Activated CD8-positive, alpha-beta memory T cell treated with anti-CD3 and anti-CD28 coated beads, Interleukin-2, amount 50 U/mL, for 4 hours (primary cell): ENCODE results near the gene CNP.
"Not testable (repeated sequence)": the region's sequence is repeated elsewhere in the genome, so short reads cannot be mapped to it uniquely, and the experiment has no call there.

Experiments used
- DNase-seq: peaks from one replicate; pipeline ENCODE4 v3.0.0-alpha.2; 2020

The CNP gene

DNA sequence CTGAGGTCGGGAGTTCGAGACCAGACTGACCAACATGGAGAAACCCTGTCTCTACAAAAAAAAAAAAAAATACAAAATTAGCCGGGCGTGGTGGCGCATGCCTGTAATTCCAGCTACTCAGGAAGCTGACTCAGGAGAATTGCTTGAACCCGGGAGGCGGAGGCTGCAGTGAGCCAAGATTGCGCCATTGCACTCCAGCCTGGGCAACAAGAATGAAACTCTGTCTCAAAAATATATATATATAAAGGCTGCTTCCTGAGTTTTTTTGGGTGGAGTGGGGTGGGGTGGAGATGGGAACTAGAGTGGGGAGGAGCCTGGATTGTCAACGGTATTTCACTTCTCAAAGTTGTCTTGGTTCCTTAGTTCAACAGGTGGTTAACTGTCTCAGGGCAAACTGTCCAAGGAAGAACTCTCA, 43.7 kb downstream of the CNP start:
- DNase-seq = not testable (repeated sequence)

DNA sequence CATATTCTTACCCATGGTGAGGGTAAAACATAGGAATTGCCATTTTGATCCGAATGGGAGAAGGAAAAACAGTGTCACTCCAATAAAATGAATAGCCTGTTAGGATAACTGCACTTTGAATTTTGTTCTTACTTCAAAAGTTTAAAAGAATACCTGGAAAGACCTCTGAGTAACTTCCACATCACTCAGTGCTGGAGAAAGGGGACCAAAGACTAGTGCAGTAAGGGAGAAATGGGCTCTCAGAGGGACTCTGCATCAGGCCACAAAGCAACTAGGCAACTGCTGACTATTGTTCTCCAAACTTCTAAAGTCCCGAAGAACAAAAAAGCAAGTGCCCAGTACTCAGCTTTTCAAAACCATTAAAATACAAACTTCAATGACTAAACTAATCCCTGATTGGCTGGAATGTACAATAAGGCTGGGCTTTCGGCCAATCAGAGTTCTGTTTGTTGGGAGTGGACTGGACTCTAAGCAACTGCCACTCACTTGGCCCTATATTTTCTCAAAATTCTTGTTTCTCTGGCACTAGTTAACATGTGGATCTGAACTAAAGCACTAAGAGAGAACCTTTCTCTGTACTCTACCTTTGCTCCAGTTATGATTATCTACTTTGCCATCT, 44.4 kb downstream of the CNP start:
- no peak for DNase-seq

GRCh38 chr17:42012363-42012762, 45.8 kb downstream of the CNP start:
- DNase-seq = not testable (repeated sequence)

DNA sequence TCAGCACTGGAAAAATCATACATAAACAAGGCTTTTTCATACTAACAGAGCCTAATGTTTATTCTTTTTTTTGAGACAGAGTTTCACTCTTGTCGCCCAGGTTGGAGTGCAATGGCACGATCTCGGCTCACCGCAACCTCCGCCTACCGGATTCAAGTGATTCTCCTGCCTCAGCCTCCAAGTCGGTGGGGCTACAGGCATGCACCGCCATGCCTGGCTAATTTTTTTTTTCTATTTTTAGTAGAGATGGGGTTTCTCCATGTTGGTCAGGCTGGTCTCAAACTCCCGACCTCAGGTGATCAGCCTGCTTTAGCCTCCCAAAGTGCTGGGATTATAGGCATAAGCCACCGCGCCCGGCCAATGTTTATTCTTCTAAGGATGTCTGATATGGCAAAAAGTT, 47.1 kb downstream of the CNP start:
- DNase-seq = not testable (repeated sequence)

- no peak for DNase-seq
Measured at GRCh38 chr17:42016411-42016831, 49.8 kb downstream of the CNP start.

- DNase-seq = peak; percentile 89
Measured at GRCh38 chr17:42016941-42017865, 50.6 kb downstream of the CNP start, which contains the start of gene DNAJC7. DNAJC7 (minus strand) TSS chr17:42017439; CDS start chr17:42017416, 23 bp downstream.

GRCh38 chr17:42017866-42018200, 51.2 kb downstream of the CNP start:
- no peak for DNase-seq

- DNase-seq = no peak
Measured at GRCh38 chr17:42018339-42018738, 51.7 kb downstream of the CNP start.

- DNase-seq = no peak
Measured at GRCh38 chr17:42018988-42019387, 52.4 kb downstream of the CNP start.

DNA sequence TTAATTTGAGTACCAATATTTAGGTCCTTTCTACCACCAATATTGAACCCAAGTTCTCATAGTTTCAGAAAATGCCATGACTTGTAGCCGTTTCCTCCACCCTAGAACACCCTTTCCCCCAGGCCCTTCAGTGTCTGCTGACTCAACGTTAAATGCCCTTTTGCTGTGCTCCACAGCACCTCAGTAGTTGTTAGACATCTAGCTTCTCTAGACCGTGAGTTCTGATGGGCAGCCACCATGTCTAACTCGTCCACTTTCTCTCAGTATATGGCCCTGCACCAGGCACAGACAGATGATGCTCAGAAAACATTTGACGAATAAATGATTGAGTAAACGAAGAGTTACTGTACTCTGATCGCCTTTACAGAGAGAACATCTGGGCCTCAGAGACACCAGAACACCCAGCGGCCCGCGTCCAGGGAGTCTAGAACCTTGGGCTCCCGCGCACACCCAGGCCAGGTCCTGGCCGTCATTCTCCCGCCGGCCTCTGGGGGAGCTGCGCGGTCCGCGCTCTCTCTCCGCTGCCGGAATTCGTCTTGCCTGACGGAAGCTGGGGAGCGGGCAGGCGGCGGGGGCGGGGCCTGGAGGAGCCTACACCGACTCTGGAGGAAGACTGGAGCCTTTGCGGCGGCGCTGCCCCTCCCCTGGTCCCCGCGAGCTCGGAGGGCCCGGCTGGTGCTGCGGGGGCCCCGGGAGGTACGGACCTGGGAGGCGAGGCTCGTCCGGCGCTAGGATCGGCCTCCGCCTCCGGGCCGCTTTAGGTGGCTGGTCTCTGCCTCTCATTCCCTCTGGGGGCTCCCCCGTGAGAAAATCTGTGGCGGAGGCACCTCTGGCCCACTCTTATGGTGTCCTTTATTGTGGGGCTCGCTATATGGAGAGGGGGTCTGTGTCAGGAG, 53.2 kb downstream of the CNP start, which contains the start of gene NKIRAS2:
NKIRAS2 (plus strand) TSS at position 582 of the 896 bp plus-strand sequence. CDS start 1,488 bp downstream, outside the sequence.
- peak; percentile 92 for DNase-seq

- DNase-seq = not testable (repeated sequence)
Measured at GRCh38 chr17:42020845-42021244, 54.2 kb downstream of the CNP start.

DNA sequence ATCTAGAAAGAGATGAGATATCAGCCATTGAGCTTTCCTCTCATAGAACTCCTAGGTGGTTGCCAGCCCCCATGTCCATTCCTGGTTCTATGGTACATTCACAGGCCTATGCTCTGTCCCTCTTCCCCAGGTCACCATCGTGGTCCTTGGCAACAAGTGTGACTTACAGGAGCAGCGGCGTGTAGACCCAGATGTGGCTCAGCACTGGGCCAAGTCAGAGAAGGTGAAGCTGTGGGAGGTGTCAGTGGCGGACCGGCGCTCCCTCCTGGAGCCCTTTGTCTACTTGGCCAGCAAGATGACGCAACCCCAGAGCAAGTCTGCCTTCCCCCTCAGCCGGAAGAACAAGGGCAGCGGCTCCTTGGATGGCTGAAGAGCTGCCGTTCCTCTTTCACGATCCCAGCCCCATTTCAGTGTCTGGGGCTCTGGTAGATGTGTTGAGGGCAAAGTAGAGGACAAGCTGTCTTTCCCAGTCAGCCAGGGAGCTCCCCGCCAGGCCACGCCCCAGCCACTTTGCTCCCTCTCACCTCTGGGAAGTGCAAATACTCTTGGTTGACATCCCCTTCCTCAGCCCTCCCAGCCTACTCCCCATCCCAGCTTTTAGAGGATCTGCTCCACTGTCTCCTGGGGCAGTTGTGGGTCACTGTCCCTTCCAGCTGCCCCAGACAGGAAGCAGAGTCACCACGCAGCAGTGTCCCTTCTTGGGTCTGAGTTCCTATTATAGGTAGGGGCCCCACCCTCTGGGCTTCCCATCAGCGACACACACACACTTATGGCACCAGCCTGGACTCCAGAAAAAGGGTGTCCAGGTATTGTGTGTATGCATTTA, 57.1 kb downstream of the CNP start:
- DNase-seq = no peak

GRCh38 chr17:42025191-42025579, 58.6 kb downstream of the CNP start:
- DNase-seq = no peak

GRCh38 chr17:42025936-42026335, 59.3 kb downstream of the CNP start:
- no peak for DNase-seq

- DNase-seq = no peak
Measured at GRCh38 chr17:42026857-42027589, 60.4 kb downstream of the CNP start.
